T-helper 1 cell (primary cell): ENCODE results near the gene TENT5A.
A peak's percentile ranks its signal among the peaks of the same experiment; 100 is the strongest.

ENCODE experiments used
- DNase-seq, 5 donors: peaks; one replicate each; pipeline ENCODE4 v3.0.0-alpha.2; 2012 to 2020

The TENT5A gene

GRCh38 chr6:81770381-81770780, 17.9 kb upstream of the TENT5A start:
- no peak for DNase-seq

GRCh38 chr6:81769824-81770223, 17.3 kb upstream of the TENT5A start:
- DNase-seq: no peak

DNA sequence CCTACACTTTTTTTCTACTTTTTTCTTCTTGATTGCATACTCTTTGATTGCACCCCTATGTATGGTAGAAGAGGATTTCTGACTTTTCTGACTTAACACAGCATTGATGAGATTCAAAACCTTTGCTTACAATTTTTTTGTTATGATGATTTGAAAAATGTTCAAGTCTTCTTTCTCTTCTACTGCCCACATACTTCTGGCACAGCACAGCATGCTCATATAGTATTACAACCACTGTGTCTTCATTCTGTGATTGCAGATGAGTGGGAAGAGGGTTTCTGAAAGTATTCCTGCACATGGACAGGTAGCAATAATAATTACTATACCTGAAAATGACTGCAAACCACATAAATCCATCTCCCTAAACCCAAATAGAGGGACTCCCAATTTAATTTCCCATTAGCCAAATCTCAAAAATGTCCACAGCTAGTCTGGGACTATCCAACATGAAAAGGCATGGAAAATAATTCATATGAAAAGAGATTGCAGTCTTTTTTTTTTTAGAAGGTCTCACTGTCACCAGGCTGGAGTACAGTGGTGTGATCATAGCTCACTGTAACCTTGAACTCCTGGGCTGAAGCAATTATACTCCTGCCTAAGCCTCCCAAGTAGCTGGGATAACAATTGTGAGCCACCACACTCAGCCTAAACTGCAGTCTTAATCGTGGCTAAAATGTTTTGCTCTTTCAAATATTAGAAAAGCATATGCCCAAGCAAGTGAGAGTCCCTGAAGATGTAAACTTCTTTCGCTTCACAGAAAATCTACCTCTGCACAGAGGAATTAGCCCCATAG, 15.9 kb upstream of the TENT5A start:
- DNase-seq: no peak

DNA sequence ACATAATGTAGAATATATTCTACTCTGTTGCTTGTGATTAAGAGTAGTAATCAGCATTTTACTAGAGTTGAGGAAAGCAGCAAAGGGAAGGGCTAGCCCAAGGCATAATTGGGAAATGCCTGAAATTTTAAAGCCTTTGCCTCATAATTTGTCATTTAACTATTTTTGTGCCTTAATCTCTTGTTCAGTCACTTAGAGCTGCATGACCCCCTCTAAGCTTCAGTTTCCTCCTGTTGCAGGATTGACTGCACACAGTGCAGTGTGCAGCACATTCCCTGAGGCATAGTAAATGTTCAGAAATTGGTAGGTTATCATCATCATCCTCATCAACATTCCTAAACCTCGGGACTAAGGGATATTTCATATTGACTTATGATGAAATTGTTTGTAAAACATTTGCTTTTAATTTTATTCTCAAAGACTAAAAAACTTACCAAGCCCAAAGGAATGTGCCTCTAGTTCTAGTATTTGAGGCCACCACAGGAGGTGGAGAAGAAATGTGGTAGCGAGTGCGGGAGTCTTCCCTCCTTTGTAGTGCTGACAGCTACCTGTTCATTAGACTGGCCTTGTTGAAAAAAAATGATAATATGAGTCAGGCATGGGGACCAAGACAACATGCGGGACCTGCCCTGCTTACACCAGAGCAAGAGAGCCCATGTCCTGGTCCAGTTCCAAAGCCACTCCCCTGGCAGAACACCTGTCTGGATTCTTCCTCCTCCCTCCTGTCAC, 14.8 kb upstream of the TENT5A start:
- DNase-seq: no peak

DNA sequence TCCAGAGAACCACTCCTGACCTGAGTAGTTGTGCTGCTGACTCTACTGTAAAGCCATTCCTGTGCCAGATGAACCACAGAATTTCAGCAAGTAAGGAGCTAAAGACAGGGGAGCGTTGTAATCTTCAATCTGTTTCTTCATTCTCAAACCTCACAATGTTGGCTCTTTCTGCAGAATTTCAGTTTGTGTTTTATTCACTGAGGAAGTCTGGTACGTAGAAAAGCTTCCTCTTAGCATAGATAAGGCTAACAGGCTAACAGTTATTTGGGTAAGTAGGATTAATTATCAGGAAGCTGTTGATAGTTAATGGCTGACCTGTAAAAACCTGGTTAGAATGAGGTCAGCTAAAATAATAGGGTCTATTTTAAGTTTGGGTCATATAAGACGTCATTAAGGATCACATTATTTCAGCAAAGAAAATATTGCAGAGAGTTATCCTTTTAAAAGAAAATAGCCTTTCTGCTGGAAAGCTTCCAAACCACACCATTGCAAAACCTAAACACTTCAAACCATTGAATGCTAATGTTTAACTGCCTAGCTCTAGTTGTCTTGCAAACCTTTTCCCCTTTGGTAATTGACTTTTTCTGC, 14.1 kb upstream of the TENT5A start:
- no peak for DNase-seq

DNA sequence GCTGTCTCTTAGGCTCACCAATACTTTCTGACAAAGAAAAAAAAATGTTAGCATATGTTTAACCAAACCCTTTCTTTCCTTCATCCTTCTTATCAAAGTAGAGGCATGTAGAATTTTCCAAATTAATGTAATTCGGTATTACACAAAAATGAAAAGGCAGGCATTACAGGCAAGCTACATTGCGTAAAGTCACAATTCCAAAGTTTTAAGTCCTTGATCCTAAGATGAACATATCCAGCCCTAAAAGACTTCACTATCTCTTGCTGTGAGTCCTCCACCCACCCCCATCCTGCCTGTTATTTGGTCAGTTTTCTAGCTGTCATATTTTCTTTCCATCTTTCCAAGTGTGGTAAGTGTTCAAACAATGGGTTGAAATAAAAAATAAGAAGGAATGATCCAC, 12.1 kb upstream of the TENT5A start:
- DNase-seq: no peak

- DNase-seq: no peak
These were observed 11.5 kb upstream of the TENT5A start for GRCh38 chr6:81763968-81764367.

DNA sequence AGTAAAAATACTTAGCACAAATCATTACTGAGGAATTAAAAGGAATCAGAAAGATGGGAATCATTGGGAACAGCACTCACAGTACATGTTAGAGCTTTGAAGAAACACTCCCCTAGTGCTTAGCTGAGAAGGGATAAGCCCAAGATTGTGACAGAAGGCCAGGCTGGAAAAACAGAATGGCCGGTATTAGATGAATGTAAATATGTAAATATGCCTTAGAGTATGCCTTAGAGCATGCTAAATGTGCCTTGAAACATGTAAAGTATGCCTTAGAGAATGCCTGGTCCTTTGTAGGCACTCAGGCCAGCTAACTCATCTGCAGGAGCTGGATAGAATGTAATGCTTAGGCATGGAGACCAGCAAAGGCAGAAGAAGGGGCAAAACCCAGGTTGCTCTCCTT, 10.6 kb upstream of the TENT5A start:
- no peak for DNase-seq

DNA sequence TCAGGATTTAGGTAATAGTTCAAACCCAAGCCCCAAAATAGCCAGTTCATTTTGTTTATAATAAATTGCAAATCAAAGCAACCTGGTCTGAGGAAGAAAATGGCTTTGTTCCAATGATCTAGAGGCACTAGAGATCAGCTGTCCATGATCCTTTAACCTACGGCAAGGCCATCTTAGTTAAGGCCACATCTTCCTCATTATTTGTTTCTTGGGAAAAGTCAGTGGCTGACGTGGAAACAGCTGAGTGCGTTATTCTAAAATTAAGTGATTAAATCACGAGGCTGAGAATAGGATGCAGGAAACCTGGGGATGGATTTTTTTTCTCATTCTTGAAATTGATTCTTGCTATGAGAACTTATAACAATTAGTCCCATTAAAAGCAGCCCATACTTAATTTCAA, 10.1 kb upstream of the TENT5A start:
- DNase-seq: no peak

GRCh38 chr6:81762132-81762531, 9.7 kb upstream of the TENT5A start:
- no peak for DNase-seq

DNA sequence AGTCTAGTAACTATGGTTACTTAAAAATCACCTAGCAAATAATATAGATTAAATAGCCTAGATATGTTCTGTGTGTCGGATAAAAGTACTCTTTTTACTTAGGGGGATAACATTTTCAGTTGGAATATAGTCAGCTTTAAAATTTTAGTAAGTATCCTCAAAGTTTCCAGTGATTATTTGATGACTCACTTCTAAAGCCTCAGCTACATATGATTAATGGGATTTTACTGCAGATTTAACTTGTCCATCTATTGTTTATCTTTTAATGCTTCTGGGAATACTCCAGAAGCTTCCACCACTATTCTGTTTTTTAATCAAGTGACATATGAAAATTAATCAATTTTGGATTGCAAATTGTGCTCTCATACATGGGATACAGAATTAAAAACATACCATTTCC, 8.7 kb upstream of the TENT5A start:
- no peak for DNase-seq

DNA sequence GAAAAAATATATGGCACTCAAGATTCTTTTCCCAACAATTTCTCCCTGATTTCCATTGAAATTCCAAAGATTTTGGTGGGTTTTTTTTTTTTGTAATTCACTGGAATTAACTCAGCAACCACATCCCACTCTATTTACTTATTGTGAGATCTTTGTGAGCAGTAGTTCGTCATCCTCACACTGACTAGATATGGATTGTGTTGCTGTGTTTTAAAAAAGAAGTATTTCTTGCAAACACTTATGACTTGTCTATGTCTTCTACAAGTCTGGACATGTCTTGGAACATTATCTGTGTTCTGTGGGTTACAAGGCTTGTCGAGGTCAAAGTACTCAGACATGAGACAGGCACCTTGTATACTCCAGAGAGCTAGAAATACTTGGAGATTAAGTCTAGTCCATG, 7.3 kb upstream of the TENT5A start:
- no peak for DNase-seq

- DNase-seq: no peak
These were observed 5.7 kb upstream of the TENT5A start for GRCh38 chr6:81758221-81758620.

- no peak for DNase-seq
These were observed 4.2 kb upstream of the TENT5A start for GRCh38 chr6:81756690-81757089.

DNA sequence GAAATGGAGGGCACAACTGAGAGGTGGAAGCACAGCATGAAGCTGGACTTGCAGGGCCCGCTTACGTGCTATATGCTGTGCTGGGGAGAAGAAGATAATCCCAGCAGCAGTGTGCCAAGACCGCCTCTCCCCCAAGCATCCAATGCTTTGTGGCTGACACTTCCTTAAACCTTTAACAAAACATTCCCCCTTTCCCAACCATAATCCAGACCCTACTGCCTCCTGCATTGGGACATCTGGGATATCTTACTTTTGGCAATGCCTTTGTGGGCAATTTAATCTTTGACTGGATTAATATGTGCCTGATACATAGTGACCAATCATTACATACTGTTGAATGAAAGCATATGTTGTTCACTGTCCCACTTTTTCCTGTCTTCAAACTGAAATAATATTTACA, 3.1 kb upstream of the TENT5A start:
- no peak for DNase-seq

- no peak for DNase-seq
These were observed 2.4 kb upstream of the TENT5A start for GRCh38 chr6:81754906-81755305.

DNA sequence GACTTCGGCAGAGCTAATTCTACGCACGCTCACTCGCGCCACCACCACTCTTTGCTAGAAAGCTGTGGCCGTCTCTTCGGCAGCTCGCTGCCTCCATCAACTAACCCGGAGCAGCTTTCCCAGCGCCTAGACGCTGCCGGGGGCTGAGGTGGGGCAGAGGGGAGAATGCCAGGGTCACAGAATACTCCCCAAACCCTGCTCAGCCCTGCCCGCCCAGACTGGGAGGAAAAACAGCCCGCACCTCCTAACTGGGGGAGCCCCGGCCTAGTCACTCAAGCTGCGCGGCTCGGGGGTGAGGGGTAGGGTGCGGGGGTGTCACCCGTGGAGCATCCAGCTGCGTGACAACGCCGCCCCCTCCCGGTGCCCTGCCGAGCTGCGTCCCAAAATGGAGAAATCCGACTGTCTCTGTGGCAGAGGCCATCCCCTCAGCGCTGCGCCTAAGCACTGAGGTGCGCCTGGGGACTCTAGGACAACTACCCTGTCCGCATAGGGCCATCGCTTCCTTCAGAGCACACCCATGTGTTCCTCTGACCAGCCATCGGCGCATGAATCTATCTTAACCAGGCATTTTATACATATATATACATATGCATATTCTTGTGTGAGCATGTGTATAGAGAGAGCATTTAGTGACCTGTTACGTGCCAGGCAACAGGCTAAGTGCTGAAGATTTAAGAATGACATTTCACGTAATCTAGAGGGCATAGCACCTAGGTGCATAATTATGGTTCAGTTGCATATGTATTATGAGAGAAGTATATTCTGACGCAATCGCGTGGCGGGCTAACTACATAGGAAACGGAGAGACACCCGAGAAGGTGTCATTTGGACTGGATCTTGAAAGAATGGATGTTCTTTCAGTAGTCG, 1.5 kb upstream of the TENT5A start:
- peak; percentile 61 to 77 (median 65) for DNase-seq

- DNase-seq: peak; percentile 39 to 50 (median 45)
These were observed 635 bp upstream of the TENT5A start for GRCh38 chr6:81752921-81753710.

DNA sequence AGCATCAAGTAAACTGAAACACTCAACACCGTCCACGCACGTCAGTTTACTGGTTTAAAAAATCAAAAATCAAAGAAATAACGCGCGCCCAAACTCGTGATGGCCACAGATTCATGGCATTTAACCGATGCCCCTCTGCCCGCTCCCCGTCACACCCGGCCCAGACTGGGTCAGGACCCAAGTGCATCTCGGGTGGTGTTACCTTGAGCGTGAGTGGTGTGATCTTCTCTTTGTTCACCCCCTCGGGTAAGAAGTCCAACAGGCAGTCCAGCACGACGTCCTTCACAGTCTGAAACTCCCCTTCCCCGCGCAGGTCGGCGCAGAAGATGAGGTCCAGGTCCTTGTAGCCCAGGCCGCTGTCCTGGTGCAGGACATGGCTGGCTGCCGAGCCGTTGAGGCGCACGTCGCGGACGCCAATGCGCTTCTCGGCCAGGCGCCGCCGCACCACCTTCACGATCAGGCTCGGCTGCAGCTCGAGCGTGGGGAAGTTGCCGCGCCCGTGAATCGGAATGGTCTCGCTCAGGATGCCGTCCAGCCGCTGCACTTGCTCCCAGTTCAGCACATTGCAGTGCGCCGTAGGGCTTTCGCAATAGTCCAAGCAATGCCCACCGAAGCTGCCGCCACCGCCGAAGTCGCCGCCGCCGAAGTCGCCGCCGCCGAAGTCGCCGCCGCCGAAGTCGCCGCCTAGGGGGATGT, 945 bp downstream of the TENT5A start:
- peak in 4 of 5 donors; percentile 10 to 19 (median 12) for DNase-seq

DNA sequence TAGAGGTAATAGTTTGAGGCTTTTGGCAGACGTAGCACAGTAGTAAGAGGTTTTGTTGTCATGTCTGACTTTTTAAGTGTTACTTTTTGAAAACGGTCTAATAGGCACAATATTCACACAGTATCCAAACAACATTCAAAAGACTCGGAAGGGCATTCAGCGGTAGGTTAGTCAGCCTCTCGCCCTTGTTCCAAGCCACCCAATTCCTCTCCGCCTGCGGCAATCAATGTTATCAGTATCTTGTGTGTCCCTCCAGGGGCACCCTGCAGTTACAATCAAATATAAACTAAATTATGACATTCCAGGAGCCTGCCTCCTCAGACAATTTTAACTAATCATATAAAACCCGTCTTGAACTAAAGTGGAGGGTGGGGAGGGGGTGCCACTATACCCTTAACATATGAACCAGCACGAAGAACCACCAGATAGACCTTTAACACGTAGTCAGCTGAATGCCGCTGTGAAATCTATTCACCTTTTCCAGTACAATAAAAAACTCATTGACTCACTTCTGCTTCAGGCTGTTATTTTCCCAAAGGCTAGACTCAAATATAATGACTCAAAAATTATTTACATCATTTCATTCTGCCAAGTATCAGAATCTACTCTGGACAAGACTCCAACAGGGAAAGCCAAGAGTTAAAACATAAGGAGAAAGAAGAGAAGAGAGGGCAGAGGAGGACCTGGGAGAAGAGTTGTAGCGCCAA, 1.6 kb downstream of the TENT5A start:
- DNase-seq: no peak

GRCh38 chr6:81750200-81750599, 2.3 kb downstream of the TENT5A start:
- DNase-seq: no peak
